IPS-NIHi7 (cell line): ENCODE results near the gene SPSB4.
"Not testable (repeated sequence)": the region's sequence is repeated elsewhere in the genome, so short reads cannot be mapped to it uniquely, and the experiment has no call there.

Experiments
- DNase-seq: peaks from one replicate; pipeline ENCODE4 v3.0.0; 2012; ENCODE audit warnings: mixed read lengths; ENCODE audit errors: extremely low spot score

The SPSB4 gene

DNA sequence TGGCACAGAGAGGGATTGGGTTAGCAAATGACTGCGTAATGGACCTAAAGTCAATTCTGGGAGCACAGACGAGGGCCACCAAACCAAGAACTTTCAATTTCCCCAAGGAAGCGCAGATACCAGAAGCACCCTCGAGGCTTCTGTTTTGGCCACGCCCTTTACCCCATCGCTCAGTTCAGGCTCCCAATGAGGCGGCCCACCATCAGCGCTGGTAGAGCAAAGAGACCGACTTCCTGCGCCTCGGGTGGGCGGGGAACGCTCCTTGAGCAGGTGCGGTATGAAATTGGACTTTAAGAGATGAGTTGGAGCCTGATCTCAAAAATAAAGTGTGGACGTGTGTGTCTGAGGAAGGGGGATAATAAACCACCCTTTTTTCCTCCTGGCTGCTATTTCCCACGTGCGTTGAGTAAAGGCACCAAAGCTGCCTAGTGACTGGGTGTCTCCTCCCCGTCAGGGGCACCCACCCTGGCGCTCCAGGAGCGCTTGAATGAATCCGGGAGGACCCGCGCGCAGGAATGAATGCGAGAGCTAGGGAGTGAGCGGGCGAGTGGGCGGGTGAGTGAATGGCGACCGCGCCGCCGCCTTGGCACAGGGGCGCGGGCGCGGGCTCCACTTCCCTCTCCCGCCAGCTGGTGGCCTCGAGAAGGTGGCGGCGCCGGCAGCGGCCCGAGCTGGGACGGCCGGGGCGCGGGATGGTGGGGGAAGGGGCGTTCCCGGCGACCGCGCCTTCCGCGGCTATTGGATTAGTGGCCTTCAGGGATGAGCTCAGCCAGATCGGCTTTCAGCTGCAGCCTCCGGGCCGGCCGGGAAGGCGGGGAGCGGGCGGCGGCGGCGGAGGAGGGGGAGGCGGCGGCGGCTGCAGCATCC lies at the start of gene SPSB4:
Gene SPSB4 (plus strand): TSS at position 772 of the 867 bp plus-strand sequence. CDS start 14,758 bp downstream, outside the sequence.
- DNase-seq = peak; percentile 97

GRCh38 chr3:141006344-141006743 lies 44.8 kb upstream of the SPSB4 start:
- DNase-seq = no peak

- DNase-seq = no peak
Observed at GRCh38 chr3:141009496-141009895, 41.7 kb upstream of the SPSB4 start.

- DNase-seq = peak; percentile 82
Observed at GRCh38 chr3:141011232-141011996, 39.7 kb upstream of the SPSB4 start.

- no peak for DNase-seq
Observed at GRCh38 chr3:141011997-141012262, 39.2 kb upstream of the SPSB4 start.

DNA sequence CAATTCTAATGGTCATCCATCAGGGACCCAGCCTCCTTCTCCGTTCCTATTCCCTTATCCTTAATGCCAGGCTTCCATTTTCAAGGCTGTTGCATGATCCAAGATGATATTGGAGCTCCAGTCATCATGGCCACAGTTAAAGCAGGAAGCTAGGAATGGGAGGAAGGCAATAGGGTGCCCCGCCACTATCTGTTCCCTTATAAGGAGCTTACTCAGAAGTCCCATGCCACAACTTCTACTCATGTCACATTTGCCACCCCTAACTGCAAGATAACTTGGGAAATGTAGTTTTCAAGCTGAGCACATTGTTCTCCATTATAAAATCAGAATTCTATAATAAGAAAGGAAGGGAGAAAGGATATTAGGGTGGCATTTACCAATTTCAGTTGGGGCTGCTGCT lies 38.6 kb upstream of the SPSB4 start:
- DNase-seq = no peak

- no peak for DNase-seq
Observed at GRCh38 chr3:141015481-141015880, 35.7 kb upstream of the SPSB4 start.

DNA sequence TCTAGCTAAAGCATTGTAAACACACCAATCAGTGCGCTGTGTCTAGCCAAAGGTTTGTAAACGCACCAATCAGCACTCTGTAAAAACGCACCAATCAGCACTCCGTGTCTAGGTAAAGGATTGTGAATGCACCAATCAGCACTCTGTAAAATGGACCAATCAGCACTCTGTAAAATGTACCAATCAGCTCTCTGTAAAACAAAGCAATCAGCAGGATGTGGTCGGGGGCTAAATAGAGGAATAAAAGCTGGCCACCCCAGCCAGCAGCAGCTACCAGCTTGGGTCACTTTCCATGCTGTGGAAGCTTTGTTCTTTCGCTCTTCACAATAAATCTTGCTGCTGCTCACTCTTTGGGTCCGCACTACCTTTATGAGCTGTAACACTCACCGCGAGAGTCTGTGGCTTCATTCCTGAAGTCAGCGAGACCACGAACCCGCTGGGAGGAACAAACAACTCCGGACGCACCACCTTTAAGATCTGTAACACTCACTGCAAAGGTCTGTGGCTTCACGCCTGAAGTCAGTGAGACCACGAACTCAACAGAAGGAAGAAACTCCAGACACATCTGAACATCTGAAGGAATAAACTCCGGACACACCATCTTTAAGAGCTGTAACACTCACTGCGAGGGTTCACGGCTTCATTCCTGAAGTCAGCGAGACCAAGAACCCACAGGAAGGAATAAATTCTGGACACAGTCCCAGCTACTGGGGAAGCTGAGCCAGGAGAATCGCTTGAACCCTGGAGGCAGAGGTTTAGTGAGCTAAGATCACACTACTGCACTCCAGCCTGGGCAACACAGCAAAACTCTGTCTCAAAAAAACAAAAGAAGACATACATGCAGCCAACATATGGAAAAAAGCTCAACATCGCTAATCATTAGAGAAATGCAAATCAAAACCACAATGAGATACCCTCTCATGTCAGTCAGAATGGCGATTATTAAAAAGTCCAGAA lies 33.5 kb upstream of the SPSB4 start:
- not testable (repeated sequence) for DNase-seq

GRCh38 chr3:141019244-141019643 lies 31.9 kb upstream of the SPSB4 start:
- DNase-seq = no peak

- DNase-seq = no peak
Observed at GRCh38 chr3:141020143-141020830, 30.9 kb upstream of the SPSB4 start.

GRCh38 chr3:141021261-141021660 lies 29.9 kb upstream of the SPSB4 start:
- no peak for DNase-seq

DNA sequence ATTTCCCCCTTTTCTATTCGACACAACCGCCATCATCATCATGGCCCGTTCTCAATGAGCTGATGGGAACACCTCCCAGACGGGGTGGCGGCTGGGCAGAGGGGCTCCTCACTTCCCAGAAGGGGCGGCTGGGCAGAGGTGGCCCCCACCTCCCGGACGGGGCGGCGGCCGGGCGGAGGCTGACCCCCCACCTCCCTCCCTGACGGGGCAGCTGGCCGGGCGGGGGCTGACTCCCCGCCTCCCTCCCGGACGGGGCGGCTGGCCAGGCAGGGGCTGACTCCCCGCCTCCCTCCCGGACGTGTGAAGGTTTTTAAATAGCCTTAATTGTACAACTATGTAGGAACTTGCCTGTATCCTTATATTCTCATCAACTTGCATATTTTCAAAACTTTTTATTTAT lies 20.9 kb upstream of the SPSB4 start:
- DNase-seq = no peak

GRCh38 chr3:141039589-141039988 lies 11.6 kb upstream of the SPSB4 start:
- DNase-seq = no peak

- DNase-seq = no peak
Observed at GRCh38 chr3:141044695-141045641, 6.2 kb upstream of the SPSB4 start.

DNA sequence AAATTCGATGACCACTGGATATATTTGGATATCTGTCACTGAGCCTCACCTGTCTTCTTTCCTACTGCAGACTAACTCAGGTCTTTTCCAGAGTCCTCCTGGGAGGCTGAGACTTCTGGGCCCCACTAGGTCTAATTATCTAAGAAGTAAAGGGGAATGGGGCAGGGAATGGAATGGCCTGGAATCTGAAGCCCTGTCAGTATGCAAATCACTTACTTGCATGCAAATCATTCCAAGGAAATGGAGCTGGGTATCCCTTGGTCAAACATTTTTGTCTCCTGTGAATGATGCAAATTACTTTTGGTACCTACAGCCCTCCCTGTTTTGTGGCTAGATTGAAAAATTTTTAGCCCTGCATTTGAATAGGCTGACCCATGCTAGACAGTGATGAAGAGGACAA lies 5.3 kb upstream of the SPSB4 start:
- no peak for DNase-seq

- no peak for DNase-seq
Observed at GRCh38 chr3:141047168-141047567, 4.0 kb upstream of the SPSB4 start.

GRCh38 chr3:141049681-141050080 lies 1.5 kb upstream of the SPSB4 start:
- peak; percentile 60 for DNase-seq

DNA sequence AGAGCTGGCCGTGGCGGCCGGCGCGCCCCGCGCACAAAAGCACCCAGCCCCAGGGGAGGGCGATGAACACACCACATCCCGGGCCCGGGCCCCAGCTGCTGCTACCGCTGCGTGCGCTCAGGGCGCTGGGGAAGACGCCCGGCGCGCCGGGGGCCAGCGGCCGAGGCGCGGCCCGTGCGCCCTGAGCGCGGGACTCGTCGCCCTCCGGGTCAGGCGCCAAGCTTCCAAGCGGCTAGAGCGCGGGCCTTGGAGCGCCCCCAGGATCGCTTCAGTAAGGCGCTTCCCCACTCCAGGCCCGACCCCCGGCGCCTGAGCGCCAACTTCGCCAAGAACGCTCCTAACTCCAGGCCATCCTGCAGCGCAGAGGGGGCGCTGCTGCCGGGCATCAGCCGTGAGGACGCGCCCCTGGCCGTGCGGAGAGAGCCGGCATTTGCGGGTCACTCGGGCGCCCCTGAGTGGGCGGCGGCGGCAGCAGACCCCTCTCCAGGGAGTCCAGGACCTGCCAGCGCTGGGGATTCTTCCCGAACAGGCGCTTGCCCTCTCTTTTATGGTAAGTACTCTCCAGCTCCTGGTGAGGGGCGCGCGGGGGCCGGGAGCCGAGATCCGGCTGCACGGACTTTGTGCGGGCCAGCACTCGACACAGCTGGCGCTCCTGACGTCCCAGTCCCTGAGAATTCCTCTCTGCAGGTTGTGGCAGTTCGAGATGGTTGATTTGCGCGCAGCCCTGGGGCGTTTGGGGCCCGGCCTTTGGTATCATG lies 475 bp downstream of the SPSB4 start:
- peak; percentile 63 for DNase-seq
